GM23338 (cell line): ENCODE measurements around the gene WWP2.
"Not testable (repeated sequence)": the region's sequence is repeated elsewhere in the genome, so short reads cannot be mapped to it uniquely, and the experiment has no call there.

Source experiments
- CREB1 ChIP-seq: fragments of 250-450 bp; sonication (Bioruptor Pico); IDR thresholded peaks from 2 replicates; pipeline ENCODE4 v1.5.0; 2020; ENCODE audit warnings: low read depth, mild to moderate bottlenecking, moderate library complexity
- CTCF ChIP-seq, 2 experiments: fragments of 200-600 bp in 1 of 2; sonication (generic) in 1 of 2; conservative IDR thresholded peaks; 2 replicates each; pipeline versions ENCODE4 v1.5.1 to v1.6.1; 2016 to 2017; ENCODE audit warnings: antibody characterized with exemption in 2 of 2, low read depth in 2 of 2, mild to moderate bottlenecking in 2 of 2, moderate library complexity in 1 of 2
- ETS1 ChIP-seq: IDR thresholded peaks from 2 replicates; pipeline ENCODE4 v1.6.1; 2016; ENCODE audit warnings: antibody characterized with exemption
- EZH2 ChIP-seq: fragments of 200-600 bp; sonication (generic); IDR thresholded peaks from one replicate; pipeline ENCODE4 v1.8.0; 2017; ENCODE audit warnings: antibody characterized with exemption, mild to moderate bottlenecking, low read depth; ENCODE audit not compliant: unreplicated experiment
- EZH2phosphoT487 ChIP-seq: fragments of 200-600 bp; sonication (generic); IDR thresholded peaks from one replicate; pipeline ENCODE4 v1.8.1; 2018; ENCODE audit warnings: antibody characterized with exemption; ENCODE audit not compliant: unreplicated experiment
- POLR2AphosphoS5 ChIP-seq: IDR thresholded peaks from 2 replicates; pipeline ENCODE4 v1.6.1; 2016; ENCODE audit warnings: antibody characterized with exemption, low read depth

DNA sequence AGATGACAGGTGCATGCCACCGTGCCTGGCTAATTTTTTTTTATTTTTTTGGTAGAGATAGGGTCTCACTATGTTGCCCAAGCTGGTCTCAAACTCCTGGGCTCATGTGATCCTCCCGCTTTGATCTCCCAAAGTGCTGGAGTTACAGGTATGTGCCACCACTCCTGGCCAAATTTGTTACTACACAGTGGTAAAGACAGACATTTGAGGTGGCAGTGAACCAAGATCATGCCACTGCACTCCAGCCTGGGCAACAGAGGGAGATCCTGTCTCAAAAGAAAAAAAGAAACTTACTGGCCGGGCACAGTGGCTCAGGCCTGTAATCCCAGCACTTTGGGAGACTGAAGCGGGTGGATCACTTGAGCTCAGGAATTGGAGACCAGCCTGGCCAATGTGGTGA, 33.1 kb upstream of the WWP2 start:
- not testable (repeated sequence) for TF ChIP-seq EZH2; CTCF (conservative IDR thresholded peaks at IDR 0.05; ENCODE audit: low read depth in 2 of 2); CREB1 (CRISPR knock-in tag); EZH2phosphoT487; ETS1; POLR2AphosphoS5
